Activated B cell treated with CpG ODN at 0.5 μM for 24 hours (primary cell): ENCODE measurements around the gene TRMT1L. TPM values are rescaled to one million over a fixed set of nuclear protein-coding genes. Genes with fewer than 3 reads are reported as not detected.

Source experiments
- ATAC-seq: fragments of 200-7000 bp; cut with Tn5 transposase; one replicate; pipeline ENCODE4 v1.10.0; 2021; ENCODE audit warnings: low read depth, mild to moderate bottlenecking, moderate library complexity
- CTCF ChIA-PET: fragments of 350-600 bp; sonication (Branson Sonifier 250); formaldehyde crosslinking; loops from one replicate; lab custom pipeline; 2021; ENCODE audit warnings: antibody characterized with exemption; lab: Charles Lee
- POLR2A ChIA-PET: fragments of 350-600 bp; sonication (Branson Sonifier 250); formaldehyde crosslinking; loops from one replicate; lab custom pipeline; 2021; ENCODE audit warnings: antibody characterized with exemption; lab: Charles Lee
- DNase-seq: peaks from one replicate; pipeline ENCODE4 v3.0.0; 2022
- H3K27ac Mint-ChIP-seq: one replicate; pipeline ENCODE4 v1.8.0; 2020; ENCODE audit warnings: mixed read lengths
- H3K27me3 Mint-ChIP-seq: one replicate; pipeline ENCODE4 v1.8.0; 2021; ENCODE audit warnings: mixed read lengths
- H3K36me3 Mint-ChIP-seq: one replicate; pipeline ENCODE4 v1.8.0; 2021; ENCODE audit warnings: low read depth, mixed read lengths
- H3K4me1 Mint-ChIP-seq: one replicate; pipeline ENCODE4 v1.8.0; 2021; ENCODE audit warnings: mixed read lengths
- H3K4me3 Mint-ChIP-seq: one replicate; pipeline ENCODE4 v1.8.0; 2020; ENCODE audit warnings: mild to moderate bottlenecking, mixed read lengths
- H3K9me3 Mint-ChIP-seq: one replicate; pipeline ENCODE4 v1.8.0; 2020; ENCODE audit warnings: mixed read lengths
- CTCF ChIP-seq: fragments of 200-600 bp; IDR thresholded peaks from one replicate; pipeline ENCODE4 v1.8.0; 2022; ENCODE audit warnings: antibody characterized with exemption, mild to moderate bottlenecking
- intact Hi-C: fragments of 100-400 bp; cut with micrococcal nuclease; formaldehyde crosslinking; loops from one replicate; pipeline ENCODE4 v1.15.1; 2024
- total RNA-seq: library from RNA; stranded (reverse); gene quantifications from 2 replicates; pipeline ENCODE4 v1.2.3, GENCODE V29; 2022

TRMT1L gene
- total RNA-seq, 1 donor from 2014 or later, result 20.0 TPM

- Mint-ChIP-seq H3K4me1 (peaks cover 1% of the 10 kb centered on the region), H3K4me3 (no peak overlapping the region), H3K27ac (no peak overlapping the region), H3K36me3 (peaks cover 81% of the 10 kb centered on the region), H3K9me3 (no peaks in the 10 kb centered on the region), H3K27me3 (no peaks in the 10 kb centered on the region)
- no peak for ATAC-seq
- CTCF ChIA-PET, result no interaction called here
- no peak for TF ChIP-seq CTCF
- POLR2A ChIA-PET, result no interaction called here
- intact Hi-C loops, result no loop called here
- DNase-seq, result no peak
Measured at GRCh38 chr1:185091480-185091879, 65.3 kb downstream of the TRMT1L start.

- POLR2A ChIA-PET, result no interaction called here
- DNase-seq (no peak), ATAC-seq (no peak)
- Mint-ChIP-seq H3K9me3 (no peaks in the 10 kb centered on the region), H3K36me3 (peaks cover 51% of the 10 kb centered on the region), H3K4me3 (no peak overlapping the region), H3K27me3 (no peaks in the 10 kb centered on the region), H3K27ac (no peak overlapping the region), H3K4me1 (peaks cover 14% of the 10 kb centered on the region)
- CTCF ChIA-PET, result interaction anchor here (0.7 kb wide), 1 partner anchor 50 kb away, joined by 3 read pairs; no protein-coding TSS in a partner anchor
- no peak for TF ChIP-seq CTCF
- intact Hi-C loops, result no loop called here
Measured at GRCh38 chr1:185087746-185088145, 69.0 kb downstream of the TRMT1L start.

- no peak overlapping the region for H3K27ac Mint-ChIP-seq
- no peak for DNase-seq
- ChIA-PET POLR2A (no interaction called here), CTCF (no interaction called here)
- H3K36me3 Mint-ChIP-seq, result peaks cover 48% of the 10 kb centered on the region
- H3K9me3 Mint-ChIP-seq, result no peaks in the 10 kb centered on the region
- intact Hi-C loops, result no loop called here
- peaks cover 14% of the 10 kb centered on the region for H3K4me1 Mint-ChIP-seq
- no peaks in the 10 kb centered on the region for H3K27me3 Mint-ChIP-seq
- no peak for TF ChIP-seq CTCF
- no peak for ATAC-seq
- H3K4me3 Mint-ChIP-seq, result no peak overlapping the region
Measured at GRCh38 chr1:185087101-185087500, 69.7 kb downstream of the TRMT1L start.

- intact Hi-C loops, result no loop called here
- peaks cover 24% of the 10 kb centered on the region for H3K36me3 Mint-ChIP-seq
- ChIA-PET CTCF (no interaction called here), POLR2A (no interaction called here)
- no peak overlapping the region for H3K4me3 Mint-ChIP-seq
- H3K27ac Mint-ChIP-seq, result no peak overlapping the region
- DNase-seq, result no peak
- no peak for ATAC-seq
- TF ChIP-seq CTCF, result no peak
- peaks cover 24% of the 10 kb centered on the region for H3K4me1 Mint-ChIP-seq
- H3K27me3 Mint-ChIP-seq, result no peaks in the 10 kb centered on the region
- no peaks in the 10 kb centered on the region for H3K9me3 Mint-ChIP-seq
Measured at GRCh38 chr1:185083818-185084217, 72.9 kb downstream of the TRMT1L start.

- Mint-ChIP-seq H3K4me3 (no peak overlapping the region), H3K27me3 (no peaks in the 10 kb centered on the region), H3K4me1 (peaks cover 27% of the 10 kb centered on the region), H3K9me3 (no peaks in the 10 kb centered on the region), H3K36me3 (peaks cover 3% of the 10 kb centered on the region), H3K27ac (no peak overlapping the region)
- ATAC-seq (no peak), DNase-seq (no peak)
- ChIA-PET CTCF (no interaction called here), POLR2A (no interaction called here)
- TF ChIP-seq CTCF, result no peak
- intact Hi-C loops, result no loop called here
Measured at GRCh38 chr1:185080422-185080821, 76.3 kb downstream of the TRMT1L start.
